Measurements from ENCODE around the gene MANBA.
"Not testable (repeated sequence)": the region's sequence is repeated elsewhere in the genome, so short reads cannot be mapped to it uniquely, and the experiment has no call there.

Gene MANBA

GRCh38 chr4:102619021-102619420 is 141.7 kb downstream of the MANBA start:
- not testable (repeated sequence) for H3K27me3 Mint-ChIP-seq (ENCODE audit: low read depth); H3K4me3 Mint-ChIP-seq; H3K27ac Mint-ChIP-seq; H3K9me3 Mint-ChIP-seq
- H3K4me1 Mint-ChIP-seq (ENCODE audit: low read depth) = peaks cover 52% of the 10 kb centered on the region
- H3K36me3 Mint-ChIP-seq (ENCODE audit: low read depth) = peaks cover 45% of the 10 kb centered on the region

GRCh38 chr4:102616636-102617035 is 144.1 kb downstream of the MANBA start:
- Mint-ChIP-seq H3K4me1 (ENCODE audit: low read depth) (peaks cover 73% of the 10 kb centered on the region), H3K27ac (peak overlapping the region; percentile 75), H3K4me3 (no peak overlapping the region), H3K9me3 (no peaks in the 10 kb centered on the region), H3K36me3 (ENCODE audit: low read depth) (peaks cover 68% of the 10 kb centered on the region), H3K27me3 (ENCODE audit: low read depth) (peaks cover 6% of the 10 kb centered on the region)

- Mint-ChIP-seq H3K4me3 (peak overlapping the region; percentile 87), H3K9me3 (no peaks in the 10 kb centered on the region), H3K36me3 (ENCODE audit: low read depth) (peaks cover 80% of the 10 kb centered on the region), H3K27me3 (ENCODE audit: low read depth) (no peaks in the 10 kb centered on the region), H3K4me1 (ENCODE audit: low read depth) (peaks cover 75% of the 10 kb centered on the region), H3K27ac (peak overlapping the region; percentile 98)
Observed at GRCh38 chr4:102614801-102615200, 146.0 kb downstream of the MANBA start.

- Mint-ChIP-seq H3K27ac (peak overlapping the region; percentile 98), H3K9me3 (no peaks in the 10 kb centered on the region), H3K4me3 (peak overlapping the region; percentile 87), H3K36me3 (ENCODE audit: low read depth) (peaks cover 91% of the 10 kb centered on the region), H3K27me3 (ENCODE audit: low read depth) (no peaks in the 10 kb centered on the region), H3K4me1 (ENCODE audit: low read depth) (peaks cover 75% of the 10 kb centered on the region)
Observed at GRCh38 chr4:102612824-102613366, 147.9 kb downstream of the MANBA start.

- Mint-ChIP-seq H3K27ac (peak overlapping the region; percentile 98), H3K9me3 (no peaks in the 10 kb centered on the region), H3K4me3 (peak overlapping the region; percentile 87), H3K4me1 (ENCODE audit: low read depth) (peaks cover 78% of the 10 kb centered on the region), H3K36me3 (ENCODE audit: low read depth) (peaks cover 94% of the 10 kb centered on the region), H3K27me3 (ENCODE audit: low read depth) (no peaks in the 10 kb centered on the region)
Observed at GRCh38 chr4:102612210-102612609, 148.6 kb downstream of the MANBA start.

GRCh38 chr4:102610476-102610875 is 150.3 kb downstream of the MANBA start:
- Mint-ChIP-seq H3K4me3 (no peak overlapping the region), H3K4me1 (ENCODE audit: low read depth) (peaks cover 73% of the 10 kb centered on the region), H3K36me3 (ENCODE audit: low read depth) (peaks cover 92% of the 10 kb centered on the region)

GRCh38 chr4:102610007-102610406 is 150.8 kb downstream of the MANBA start:
- Mint-ChIP-seq H3K4me1 (ENCODE audit: low read depth) (peaks cover 74% of the 10 kb centered on the region), H3K27me3 (ENCODE audit: low read depth) (no peaks in the 10 kb centered on the region), H3K36me3 (ENCODE audit: low read depth) (peaks cover 92% of the 10 kb centered on the region), H3K9me3 (no peaks in the 10 kb centered on the region), H3K27ac (peak overlapping the region; percentile 65), H3K4me3 (no peak overlapping the region)

More at GRCh38 chr4:102610476-102610875, 150.3 kb downstream of the MANBA start:
- no peaks in the 10 kb centered on the region for H3K27me3 Mint-ChIP-seq (ENCODE audit: low read depth)
- H3K27ac Mint-ChIP-seq = peak overlapping the region; percentile 98
- H3K9me3 Mint-ChIP-seq = no peaks in the 10 kb centered on the region

GRCh38 chr4:102608190-102608589 is 152.6 kb downstream of the MANBA start:
- Mint-ChIP-seq H3K4me1 (ENCODE audit: low read depth) (peaks cover 70% of the 10 kb centered on the region), H3K27me3 (ENCODE audit: low read depth) (no peaks in the 10 kb centered on the region), H3K27ac (no peak overlapping the region), H3K4me3 (no peak overlapping the region), H3K9me3 (peaks cover 3% of the 10 kb centered on the region), H3K36me3 (ENCODE audit: low read depth) (peaks cover 89% of the 10 kb centered on the region)

GRCh38 chr4:102606846-102607450 is 153.8 kb downstream of the MANBA start:
- Mint-ChIP-seq H3K27ac (peak overlapping the region; percentile 36), H3K9me3 (peaks cover 3% of the 10 kb centered on the region), H3K4me1 (ENCODE audit: low read depth) (peaks cover 62% of the 10 kb centered on the region), H3K4me3 (no peak overlapping the region), H3K36me3 (ENCODE audit: low read depth) (peaks cover 82% of the 10 kb centered on the region), H3K27me3 (ENCODE audit: low read depth) (no peaks in the 10 kb centered on the region)

- H3K27me3 Mint-ChIP-seq (ENCODE audit: low read depth) = no peaks in the 10 kb centered on the region
- peaks cover 81% of the 10 kb centered on the region for H3K36me3 Mint-ChIP-seq (ENCODE audit: low read depth)
- H3K4me1 Mint-ChIP-seq (ENCODE audit: low read depth) = peaks cover 58% of the 10 kb centered on the region
- H3K4me3 Mint-ChIP-seq = no peak overlapping the region
- H3K27ac Mint-ChIP-seq = no peak overlapping the region
- peaks cover 3% of the 10 kb centered on the region for H3K9me3 Mint-ChIP-seq
Observed at GRCh38 chr4:102606261-102606660, 154.5 kb downstream of the MANBA start.

- Mint-ChIP-seq H3K27me3 (ENCODE audit: low read depth) (no peaks in the 10 kb centered on the region), H3K4me1 (ENCODE audit: low read depth) (peaks cover 54% of the 10 kb centered on the region), H3K36me3 (ENCODE audit: low read depth) (peaks cover 78% of the 10 kb centered on the region), H3K9me3 (peaks cover 3% of the 10 kb centered on the region), H3K4me3 (no peak overlapping the region), H3K27ac (peak overlapping the region; percentile 67)
Observed at GRCh38 chr4:102604222-102604940, 156.4 kb downstream of the MANBA start.

GRCh38 chr4:102601586-102602227 is 159.1 kb downstream of the MANBA start:
- no peaks in the 10 kb centered on the region for H3K27me3 Mint-ChIP-seq (ENCODE audit: low read depth)
- H3K4me1 Mint-ChIP-seq (ENCODE audit: low read depth) = peaks cover 57% of the 10 kb centered on the region
- peaks cover 75% of the 10 kb centered on the region for H3K36me3 Mint-ChIP-seq (ENCODE audit: low read depth)
- no peak overlapping the region for H3K4me3 Mint-ChIP-seq
- H3K27ac Mint-ChIP-seq = no peak overlapping the region
- H3K9me3 Mint-ChIP-seq = peaks cover 3% of the 10 kb centered on the region

GRCh38 chr4:102600689-102601088 is 160.1 kb downstream of the MANBA start:
- Mint-ChIP-seq H3K27ac (peak overlapping the region; percentile 8), H3K27me3 (ENCODE audit: low read depth) (no peaks in the 10 kb centered on the region), H3K4me3 (no peak overlapping the region), H3K4me1 (ENCODE audit: low read depth) (peaks cover 66% of the 10 kb centered on the region), H3K36me3 (ENCODE audit: low read depth) (peaks cover 78% of the 10 kb centered on the region), H3K9me3 (peaks cover 3% of the 10 kb centered on the region)

GRCh38 chr4:102599886-102600285 is 160.9 kb downstream of the MANBA start:
- H3K36me3 Mint-ChIP-seq (ENCODE audit: low read depth) = peaks cover 76% of the 10 kb centered on the region
- H3K27ac Mint-ChIP-seq = peak overlapping the region; percentile 76
- no peak overlapping the region for H3K4me3 Mint-ChIP-seq
- H3K27me3 Mint-ChIP-seq (ENCODE audit: low read depth) = no peaks in the 10 kb centered on the region
- peaks cover 3% of the 10 kb centered on the region for H3K9me3 Mint-ChIP-seq
- peaks cover 64% of the 10 kb centered on the region for H3K4me1 Mint-ChIP-seq (ENCODE audit: low read depth)

Measured in T-helper 1 cell treated with Interleukin-12 subunit alpha and Interleukin-12 subunit beta and Interleukin-4 antibody, amounts not matched to agents 30 μg/mL and 1 μg/mL, for 36 hours (primary cell).